ENCODE data around the gene ITPR2.
"Not testable (repeated sequence)": the region's sequence is repeated elsewhere in the genome, so short reads cannot be mapped to it uniquely, and the experiment has no call there.

The ITPR2 gene

GRCh38 chr12:26735249-26735639 lies 97.8 kb downstream of the ITPR2 start:
- no peak for DNase-seq

GRCh38 chr12:26734510-26735248 lies 98.3 kb downstream of the ITPR2 start:
- DNase-seq: no peak

GRCh38 chr12:26732005-26732908 lies 100.7 kb downstream of the ITPR2 start:
- DNase-seq: no peak

GRCh38 chr12:26730481-26731350 lies 102.3 kb downstream of the ITPR2 start:
- DNase-seq: no peak

- not testable (repeated sequence) for DNase-seq
Measured at GRCh38 chr12:26729137-26729671, 103.8 kb downstream of the ITPR2 start.

GRCh38 chr12:26728205-26729050 lies 104.6 kb downstream of the ITPR2 start:
- DNase-seq: no peak

GRCh38 chr12:26727482-26728204 lies 105.4 kb downstream of the ITPR2 start:
- no peak for DNase-seq

- no peak for DNase-seq
Measured at GRCh38 chr12:26726956-26727355, 106.0 kb downstream of the ITPR2 start.

GRCh38 chr12:26725276-26725916 lies 107.6 kb downstream of the ITPR2 start:
- no peak for DNase-seq

GRCh38 chr12:26724309-26724702 lies 108.7 kb downstream of the ITPR2 start:
- DNase-seq: no peak

- DNase-seq: peak in 1 of 56 donors; percentile 20
Measured at GRCh38 chr12:26723379-26724308, 109.3 kb downstream of the ITPR2 start.

GRCh38 chr12:26721800-26722199 lies 111.2 kb downstream of the ITPR2 start:
- DNase-seq: peak in 1 of 56 donors; percentile 28

- DNase-seq: no peak
Measured at GRCh38 chr12:26719852-26720251, 113.1 kb downstream of the ITPR2 start.

- no peak for DNase-seq
Measured at GRCh38 chr12:26717757-26718156, 115.2 kb downstream of the ITPR2 start.

GRCh38 chr12:26715232-26715631 lies 117.8 kb downstream of the ITPR2 start:
- no peak for DNase-seq

GRCh38 chr12:26713885-26714383 lies 119.1 kb downstream of the ITPR2 start:
- DNase-seq: no peak

GRCh38 chr12:26712892-26713291 lies 120.1 kb downstream of the ITPR2 start:
- no peak for DNase-seq

GRCh38 chr12:26711569-26711968 lies 121.4 kb downstream of the ITPR2 start:
- no peak for DNase-seq
